Activated CD8-positive, alpha-beta memory T cell treated with anti-CD3 and anti-CD28 coated beads, Interleukin-2, amount 50 U/mL, for 48 hours (primary cell): ENCODE results near the gene TTC32.

Experiments
- DNase-seq: peaks from one replicate; pipeline ENCODE4 v3.0.0-alpha.2; 2020

The TTC32 gene

DNA sequence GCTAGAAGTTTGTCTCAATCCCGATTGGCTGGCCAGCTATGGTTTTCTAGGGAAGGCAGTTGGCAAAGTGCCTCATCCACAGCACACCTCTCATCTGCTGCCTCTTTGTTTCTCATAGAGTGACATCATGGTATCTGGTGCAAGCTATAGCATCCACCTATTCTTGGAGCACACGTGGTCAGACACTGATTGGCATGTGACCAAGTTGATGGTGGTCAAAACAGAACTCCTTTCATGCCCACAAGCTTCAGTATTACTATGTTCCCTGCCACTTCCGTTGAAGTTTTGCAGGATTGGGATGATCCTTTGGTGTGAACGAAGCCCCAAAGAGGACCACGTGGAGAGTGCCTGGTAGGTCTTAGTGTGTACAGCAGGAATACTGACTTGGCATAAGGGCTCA is 28.8 kb downstream of the TTC32 start:
- no peak for DNase-seq

DNA sequence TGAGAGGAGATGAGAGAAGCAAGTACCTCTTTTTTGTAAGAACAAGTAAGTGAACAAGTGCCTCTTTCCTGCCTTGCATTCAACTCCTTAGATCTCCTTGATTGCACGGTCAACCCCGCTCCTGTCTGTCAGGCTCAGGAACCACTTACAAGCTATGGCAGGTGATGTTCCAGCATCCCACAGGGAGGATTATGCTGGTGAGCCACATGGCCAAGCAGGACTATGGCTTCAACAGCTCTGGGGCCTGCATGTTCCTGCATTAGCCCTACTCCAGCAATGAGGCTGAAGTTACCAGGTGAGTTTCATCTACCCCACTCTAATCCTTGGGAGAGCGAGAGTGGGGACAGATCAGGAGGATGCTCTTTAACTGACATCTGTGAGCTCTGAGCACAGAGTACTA is 29.5 kb downstream of the TTC32 start:
- DNase-seq = no peak

DNA sequence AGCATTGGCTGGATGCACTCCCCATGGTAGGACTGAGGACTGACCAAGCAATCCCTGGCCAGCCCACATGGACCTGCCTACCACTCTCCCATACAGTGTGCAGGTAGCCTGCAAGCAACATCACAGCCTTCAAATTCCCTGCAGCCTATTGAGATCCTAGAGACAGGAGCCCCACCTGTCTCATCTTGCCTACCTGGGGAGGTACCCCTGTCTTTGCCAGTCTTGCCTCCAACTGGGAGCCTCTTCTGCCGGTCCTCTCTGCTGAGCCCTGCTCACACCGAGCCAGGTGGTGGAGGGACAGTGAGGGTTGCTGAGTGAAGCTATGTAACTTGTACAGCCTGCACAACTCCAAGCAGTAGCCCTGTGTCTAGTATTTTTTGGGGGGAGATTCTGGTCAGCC is 29.9 kb downstream of the TTC32 start:
- DNase-seq = no peak

DNA sequence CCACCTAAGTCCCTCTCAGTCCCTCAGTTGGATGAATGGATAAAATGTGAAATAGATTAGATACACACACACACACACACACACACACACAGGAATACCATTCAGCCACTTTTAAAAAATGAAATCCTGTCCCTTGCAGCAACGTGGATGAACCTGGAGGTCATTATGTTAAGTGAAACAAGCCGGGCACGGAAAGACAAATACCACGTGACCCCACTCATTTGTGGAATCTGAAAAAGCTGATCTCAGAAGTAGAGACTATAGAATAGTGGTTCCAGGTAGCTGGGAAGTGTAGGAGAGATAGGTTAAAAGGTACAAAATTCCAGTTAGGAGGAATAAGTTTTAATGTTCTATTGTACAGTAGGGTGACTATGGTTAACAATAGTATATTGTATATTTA is 31.0 kb downstream of the TTC32 start:
- DNase-seq = no peak

DNA sequence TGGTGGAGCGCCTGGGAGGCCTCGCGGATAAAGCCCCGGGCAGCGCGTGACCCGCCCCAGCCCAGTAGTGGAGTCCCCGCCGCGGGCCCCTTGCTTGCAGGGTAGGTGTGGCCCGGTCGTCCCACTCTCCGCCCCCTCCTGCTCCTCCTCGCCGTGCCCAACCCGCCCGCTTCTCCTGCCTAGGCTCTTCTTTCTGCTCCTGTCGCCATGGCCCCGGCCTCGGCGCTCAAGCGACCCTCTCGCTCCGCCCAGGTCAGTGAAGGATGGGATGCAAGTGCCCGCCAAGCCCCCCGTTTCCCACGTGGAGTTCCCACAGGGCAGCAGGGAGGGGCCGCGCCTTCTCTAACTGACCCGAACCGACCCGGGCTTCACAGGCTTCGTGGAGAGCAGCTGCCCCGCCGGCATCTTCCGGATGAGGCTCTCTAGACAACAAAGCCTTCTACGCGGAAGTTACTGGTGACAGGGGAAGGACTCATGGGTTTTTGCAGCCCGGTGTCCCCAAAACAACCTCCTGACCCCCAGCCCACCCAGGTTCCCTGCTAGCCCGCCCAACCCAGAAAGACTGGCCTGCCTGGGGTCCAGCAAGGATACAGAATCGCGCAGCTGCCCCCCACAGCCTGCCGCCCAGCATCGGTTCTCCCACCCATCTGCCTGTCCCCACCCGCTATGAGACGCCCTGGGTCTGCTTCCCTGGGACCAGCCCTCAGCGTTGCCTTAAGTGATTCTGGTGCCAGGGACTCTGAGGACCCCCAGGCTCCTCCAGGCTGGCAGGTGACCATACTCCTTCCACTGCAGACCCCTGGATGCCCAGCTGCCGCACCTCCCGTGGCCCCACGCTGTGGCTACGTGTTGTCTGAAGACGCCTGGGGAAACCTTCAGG is 32.8 kb downstream of the TTC32 start:
- peak; percentile 81 for DNase-seq

DNA sequence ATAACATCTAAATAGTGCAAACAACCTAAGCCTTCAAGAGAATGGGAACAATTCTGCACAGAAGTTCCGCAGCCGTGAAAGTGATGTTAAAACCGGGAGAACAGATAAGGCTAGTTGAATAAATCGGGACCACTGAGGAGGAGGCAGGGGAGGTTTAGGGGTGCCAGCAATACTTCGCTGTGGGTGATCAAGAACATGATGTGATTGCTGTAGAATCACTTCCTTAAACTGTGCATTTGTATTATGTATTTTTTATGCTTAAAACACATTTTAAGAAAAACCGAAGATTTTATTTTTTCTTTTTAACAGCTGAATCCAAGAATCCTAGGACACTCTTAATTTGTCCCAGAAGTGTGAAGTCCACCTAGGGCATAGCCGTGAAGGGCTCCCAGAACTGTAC is 33.6 kb downstream of the TTC32 start:
- no peak for DNase-seq

DNA sequence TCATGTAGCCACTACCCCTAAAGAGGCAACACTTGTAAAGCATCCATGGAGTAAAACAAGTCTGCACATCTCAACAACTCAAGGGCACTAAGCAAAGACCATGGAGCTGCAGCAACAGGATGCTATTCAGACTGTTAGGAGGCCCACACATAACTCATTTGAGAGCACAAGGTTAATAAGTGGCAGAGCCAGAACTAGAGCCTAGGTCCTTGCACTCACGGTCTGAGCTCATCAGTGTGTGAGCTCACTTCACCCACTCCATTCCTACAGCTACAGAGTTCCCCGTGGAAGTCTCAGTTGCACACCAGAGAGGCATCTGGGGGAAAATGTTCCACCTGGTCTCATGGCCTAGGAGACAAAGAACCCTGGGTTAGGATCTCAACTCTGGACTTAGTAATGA is 35.0 kb downstream of the TTC32 start:
- DNase-seq = no peak

DNA sequence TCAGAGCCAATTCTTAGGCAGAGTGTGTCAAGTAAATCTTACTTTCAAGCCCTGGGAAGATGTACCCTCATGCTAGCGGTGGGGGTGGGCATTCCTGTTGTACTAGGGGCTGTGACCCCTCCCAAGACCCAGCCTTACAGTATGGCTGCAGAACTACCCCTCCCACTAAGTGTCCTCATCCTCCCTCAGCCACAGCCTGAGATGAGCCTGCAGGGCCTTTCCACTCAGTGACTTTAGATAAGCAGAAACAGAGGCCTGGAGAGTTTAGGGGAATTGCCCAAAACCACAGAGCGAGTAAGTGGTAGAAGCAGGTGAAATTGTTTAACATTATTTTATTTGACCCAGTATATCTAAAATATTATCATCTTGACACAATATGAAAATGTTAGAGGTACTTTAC is 36.6 kb downstream of the TTC32 start:
- DNase-seq = no peak

DNA sequence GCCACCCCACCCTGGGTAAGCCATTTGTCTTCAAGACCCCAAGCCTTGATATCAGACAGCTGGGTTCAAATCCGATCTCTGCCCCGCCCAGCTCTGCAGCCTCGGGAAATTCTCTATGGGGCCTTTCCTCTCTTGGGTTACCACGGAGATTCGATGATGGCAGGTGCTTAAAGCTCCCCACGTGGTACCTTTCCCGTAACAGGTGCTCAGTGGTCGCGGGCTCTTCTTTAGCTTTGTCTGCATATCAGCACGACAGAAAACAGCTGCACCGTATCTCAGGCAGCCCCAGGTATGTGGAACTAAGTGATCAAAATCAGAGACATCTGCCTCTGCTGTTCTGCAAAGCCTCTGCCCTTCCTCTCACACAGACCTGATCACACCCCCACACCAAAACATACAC is 37.4 kb downstream of the TTC32 start:
- no peak for DNase-seq

DNA sequence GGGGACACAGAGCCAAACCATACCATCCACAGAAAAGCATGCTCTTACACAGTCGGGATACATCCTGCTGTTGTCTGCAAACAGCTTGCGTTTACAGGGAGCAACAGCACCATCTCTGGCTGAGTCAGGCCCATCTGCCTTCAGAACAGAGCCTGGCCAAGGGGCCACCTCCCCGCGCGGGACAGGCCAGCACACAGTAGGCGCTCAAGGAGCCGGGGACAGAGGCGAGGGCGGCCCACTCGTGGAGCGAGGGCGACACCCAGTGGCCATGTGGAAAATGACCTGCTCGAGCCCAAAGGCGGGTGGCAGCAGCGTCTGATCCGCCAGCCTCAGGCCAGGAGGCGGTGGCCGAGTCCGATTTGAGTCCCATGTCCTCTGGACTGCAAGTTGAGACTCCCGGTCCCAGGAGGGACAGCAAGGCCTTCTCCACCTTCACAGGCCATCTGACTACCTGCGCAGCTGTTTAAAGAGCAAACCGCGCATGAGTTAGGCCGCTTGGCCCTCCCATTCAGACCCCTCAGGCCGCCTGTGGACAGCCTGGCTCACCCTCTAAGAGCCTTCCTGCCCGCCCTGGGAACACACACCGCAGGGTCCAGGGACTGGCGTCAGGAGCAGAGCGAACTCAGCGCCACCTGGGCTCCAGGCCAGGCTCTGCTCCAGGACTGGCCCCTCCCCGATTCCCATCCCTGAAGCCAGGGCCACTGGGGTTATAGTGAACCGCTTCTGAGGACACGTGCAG is 38.3 kb downstream of the TTC32 start:
- DNase-seq = peak; percentile 89

DNA sequence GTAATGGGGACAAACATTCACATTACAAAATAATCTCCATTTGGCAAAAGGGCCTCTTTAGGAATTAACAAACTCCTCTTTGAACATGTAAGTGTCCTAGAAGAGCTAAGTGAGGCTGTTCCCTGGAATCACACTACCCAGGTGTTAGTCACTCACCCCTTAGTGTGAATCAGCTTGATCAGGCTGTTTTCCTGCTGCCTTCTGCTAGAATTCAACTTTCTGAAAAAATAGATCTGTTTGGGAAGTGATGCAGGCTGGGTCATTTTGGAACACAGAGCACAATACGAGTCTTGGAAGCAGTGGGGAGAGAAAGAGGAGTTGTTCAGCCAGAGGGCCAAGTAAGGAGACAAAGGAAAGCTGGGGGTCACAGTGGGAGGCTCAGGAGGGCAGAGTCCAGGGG is 40.0 kb downstream of the TTC32 start:
- no peak for DNase-seq

DNA sequence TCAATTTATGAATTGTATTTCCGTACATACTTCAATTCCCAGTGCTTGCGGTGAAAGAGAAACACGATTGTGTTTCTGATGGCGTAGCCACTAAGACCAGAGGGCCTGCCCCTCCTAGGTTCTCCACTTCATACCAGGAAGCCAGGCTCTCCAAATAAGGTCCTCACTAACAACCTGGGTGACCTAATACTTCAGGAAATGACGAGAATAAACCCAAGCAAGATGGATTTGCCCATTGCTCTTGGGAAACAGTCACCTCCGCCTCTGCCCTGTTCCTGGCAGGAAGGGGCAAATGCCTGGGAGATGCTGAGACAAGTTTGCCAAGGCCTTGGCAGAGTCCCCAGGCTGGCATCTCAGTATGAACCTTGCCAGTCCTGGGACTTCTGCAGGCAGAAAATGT is 41.8 kb downstream of the TTC32 start:
- DNase-seq = no peak

DNA sequence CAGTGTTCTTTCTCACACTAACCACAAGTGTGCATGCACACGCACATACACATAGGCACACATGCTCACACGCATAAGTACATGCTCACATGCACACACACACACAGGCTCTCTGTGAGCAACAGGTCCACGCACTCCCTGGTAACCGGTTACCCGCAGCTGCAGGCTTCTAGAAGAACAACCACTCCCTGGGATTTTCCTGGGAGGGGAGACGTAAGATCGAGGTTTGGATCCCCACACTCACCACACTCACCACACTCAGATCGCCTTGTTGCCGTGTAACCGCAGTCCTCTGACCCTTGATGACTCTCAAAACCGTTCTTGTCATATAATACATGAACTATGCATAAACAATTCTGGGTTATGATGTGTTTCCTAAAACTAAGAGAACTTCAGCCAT is 42.2 kb downstream of the TTC32 start:
- DNase-seq = no peak

DNA sequence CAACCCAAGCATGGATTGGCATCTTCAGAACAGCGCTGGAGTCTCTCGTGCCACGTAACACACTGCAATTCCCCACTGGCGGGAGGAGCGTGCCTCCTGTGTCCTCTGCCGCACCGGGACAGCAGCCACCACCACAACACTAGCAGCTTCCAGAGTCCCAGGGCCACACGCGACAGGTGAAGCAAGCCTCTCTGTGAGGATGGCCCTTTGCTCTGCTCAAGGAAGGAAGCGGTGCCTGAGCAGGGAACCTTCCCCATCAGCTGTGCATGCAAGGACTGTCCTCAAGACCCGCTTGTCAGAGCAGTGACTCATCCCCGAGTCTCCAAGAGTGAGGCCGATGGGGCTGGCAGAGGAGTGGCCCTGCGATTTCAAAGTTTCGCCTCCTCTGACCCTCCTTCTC is 44.0 kb downstream of the TTC32 start:
- DNase-seq = no peak

DNA sequence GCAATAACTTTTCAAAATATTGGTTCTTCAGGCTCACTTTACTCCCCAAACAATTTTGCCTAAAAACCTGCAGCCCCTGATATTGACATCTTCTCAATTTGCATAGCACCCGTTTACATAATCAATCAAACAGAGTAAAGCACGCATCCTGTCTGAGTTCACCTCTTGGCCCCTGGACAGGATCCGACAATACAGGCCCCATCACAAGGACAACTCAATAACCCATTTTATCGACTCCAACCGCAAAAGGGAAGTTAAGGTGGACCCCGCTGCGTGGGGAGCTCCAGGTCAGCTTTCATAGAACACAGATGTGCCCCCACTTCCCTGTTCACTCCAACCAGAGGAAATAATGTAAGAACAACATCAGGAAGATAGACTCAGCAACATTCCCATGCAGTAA is 44.7 kb downstream of the TTC32 start:
- DNase-seq = no peak

DNA sequence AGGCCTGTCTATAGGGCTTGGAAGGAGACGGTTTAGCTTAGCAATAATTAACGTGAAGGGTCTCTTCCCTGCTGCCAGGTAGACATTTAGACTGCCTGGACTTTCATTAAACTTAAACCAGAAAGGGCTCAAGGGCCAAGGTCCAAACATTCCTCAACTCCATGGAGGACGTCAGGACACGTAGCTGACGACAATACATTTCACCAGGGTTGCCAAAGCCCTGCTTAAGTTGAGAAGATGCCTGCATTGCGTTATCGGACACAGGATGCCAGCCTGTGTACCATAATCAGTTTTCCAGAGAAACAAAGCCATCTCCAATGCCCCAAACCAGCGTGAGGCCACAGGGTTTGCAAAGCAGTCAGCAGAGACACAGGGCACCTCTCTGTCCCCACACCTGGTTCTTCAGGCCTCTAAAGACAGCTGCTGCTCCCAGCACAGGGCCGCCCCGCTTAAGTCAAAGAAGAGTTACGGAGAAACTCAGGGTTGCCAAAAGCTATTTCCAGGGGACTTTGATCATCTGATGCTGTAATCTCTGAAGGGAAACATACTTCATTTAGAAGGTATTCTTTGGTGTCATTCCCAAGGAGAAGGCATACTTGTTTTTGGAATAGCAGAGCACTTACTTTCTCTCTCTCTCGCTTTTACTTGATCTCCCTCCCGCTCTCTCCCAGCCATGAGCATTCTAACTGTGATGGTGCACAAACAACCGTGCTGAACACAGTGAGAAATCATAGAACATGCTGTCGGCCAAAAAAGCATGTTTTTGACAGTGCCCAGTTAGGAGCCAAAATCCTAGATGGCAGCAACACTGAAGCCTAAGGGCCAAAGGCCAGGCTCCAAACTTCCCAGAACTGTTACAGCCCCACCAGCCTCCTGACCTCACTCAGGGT is 46.0 kb downstream of the TTC32 start:
- no peak for DNase-seq

DNA sequence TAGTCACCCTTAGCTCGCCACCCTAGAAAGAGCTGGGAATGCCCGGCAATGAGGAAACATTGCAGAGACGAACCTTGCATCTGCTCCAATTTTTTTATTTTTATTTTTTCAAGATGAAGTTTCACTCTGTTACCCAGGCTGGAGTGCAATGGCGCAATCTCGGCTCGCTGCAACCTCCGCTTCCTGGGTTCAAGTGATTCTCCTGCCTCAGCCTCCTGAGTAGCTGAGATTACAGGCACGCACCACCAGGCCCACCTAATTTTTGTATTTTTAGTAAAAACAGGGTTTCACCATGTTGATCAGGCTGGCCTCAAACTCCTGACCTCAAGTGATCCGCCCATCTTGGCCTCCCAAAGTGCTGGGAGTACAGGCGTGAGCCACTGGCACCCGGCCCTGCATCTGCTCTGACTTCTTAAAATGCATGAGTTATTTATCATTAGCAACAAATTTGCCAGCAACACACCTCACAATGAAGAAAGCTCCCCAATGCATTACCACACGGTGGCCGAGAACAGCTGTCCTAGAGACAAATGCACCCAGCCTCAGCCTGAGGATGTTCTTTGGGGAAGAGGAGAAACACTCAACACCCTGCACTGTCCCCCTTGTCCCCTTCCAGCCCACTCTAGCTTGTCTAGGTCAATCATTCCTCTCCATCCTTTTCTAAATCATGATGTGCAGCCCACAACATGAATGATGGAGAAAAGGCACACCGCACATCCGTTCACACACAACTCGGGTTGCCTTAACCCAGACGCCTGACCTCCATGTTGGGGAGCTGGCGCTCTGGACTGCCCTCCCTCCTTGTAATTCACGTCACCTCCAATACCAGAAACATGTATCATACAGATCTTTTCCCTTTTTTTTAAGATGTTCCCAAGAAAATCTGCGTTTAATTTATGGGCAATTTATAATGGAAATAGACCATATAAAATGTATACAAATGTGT is 46.9 kb downstream of the TTC32 start:
- no peak for DNase-seq

DNA sequence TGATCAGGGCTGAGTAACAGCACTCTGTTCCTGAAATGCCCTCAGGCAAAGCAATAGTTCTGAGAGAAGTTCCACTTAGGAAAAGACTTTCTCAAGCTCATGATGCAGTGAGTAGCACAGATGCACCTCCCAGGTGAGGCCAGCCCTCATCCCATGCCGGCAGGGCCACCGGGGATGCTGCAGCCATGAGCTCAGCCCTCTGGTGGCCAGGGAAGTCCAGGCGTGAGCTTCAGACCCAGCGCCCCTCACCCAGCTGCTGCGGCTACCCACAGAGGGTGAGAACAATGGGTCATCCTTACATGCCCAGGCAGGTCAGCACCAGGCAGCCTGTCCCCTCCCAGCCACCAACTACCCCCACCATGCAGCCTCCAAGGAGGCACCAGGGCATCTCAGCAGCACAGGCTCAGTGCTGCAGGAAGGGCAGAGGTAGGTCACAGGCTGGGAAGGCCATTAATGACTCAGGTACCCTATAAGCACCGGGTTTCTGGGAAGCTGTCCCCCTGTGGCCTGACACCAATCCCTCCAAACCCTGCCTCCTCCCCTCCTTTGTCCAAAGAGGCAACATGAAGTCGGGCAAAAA is 50.6 kb downstream of the TTC32 start:
- DNase-seq = no peak

DNA sequence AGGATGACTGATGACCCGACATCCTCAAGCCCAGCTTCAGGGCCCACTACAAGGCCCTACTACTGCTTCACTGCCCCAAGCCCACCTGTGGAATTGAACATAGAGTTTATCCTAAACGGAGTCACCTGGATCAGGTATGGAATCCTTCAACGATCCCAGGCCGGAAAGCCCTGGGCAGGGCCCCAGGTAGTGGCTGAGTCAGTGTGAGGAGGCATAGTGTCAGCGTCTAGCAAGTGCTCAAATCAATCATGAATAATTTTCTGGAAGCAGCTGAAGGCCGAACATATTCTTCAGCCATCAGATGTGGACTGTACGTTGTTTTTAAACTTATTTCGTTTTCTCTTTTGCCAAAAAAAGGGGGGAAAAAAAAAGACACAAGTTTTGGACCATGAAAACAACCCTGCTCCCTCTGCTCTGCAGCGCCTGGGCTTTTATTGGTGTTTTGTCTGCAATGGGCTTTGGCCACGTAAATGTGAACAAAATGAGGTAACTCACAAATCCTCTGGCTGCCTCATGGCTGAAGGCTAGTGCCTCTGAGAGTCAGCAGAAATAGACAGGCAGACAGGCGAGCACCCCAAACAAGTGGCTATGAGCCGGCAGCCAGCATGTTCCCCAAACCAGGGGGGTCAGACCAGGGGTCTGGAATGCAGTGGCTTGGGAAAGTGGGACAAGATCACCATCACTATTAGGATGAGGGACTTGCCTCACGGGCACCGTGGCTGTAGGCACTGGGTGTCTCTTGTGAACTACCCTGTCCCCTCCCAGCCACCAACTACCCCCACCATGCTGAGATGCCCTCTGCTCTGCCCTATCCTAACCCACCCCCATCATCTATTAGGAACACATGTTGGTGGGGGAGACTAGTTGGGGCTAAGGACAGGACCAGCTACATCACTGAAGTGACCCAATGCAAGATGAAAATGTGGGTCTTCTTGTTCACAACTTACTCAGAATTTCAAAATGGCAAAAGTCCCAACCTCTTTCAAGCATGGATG is 51.4 kb downstream of the TTC32 start:
- DNase-seq = peak; percentile 29

DNA sequence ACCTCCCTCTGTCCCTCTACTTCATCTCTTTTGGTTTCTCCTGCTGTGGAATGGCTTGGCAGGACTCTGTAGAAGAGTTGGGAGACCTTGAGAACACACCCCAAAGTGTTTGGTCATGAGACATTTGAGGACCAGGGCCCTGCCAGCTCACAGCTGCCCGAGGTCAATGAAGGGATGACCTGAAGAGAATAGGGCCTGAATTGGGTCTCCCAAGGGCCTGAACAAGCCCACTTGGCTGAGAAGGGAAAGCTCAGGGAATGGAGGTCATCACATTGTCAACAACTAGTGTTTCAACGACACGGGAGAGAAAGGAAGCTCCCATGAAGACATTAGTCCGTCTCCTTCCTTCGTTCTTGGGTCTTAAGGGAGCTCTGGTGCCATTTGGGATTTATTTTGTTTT is 52.8 kb downstream of the TTC32 start:
- DNase-seq = no peak
